ENCODE measurements around the gene RPL34.

DNA sequence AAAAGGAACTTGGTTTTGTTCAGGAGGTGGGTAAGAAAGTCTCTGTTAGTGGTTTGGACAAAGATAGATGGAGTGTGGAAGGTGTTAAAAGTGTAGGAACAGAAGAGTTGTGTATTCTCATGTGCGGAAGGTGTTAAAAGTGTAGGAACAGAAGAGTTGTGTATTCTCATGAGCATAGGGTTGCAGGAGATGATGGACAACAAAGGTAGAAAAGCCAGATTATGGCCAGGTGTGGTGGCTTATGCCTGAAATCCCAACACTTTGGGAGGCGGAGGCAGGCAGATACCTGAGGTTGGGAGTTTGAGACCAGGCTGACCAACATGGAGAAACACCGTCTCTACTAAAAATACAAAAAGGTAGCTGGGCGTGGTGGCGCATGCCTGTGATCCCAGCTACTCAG lies 2.5 kb downstream of the RPL34 start:
- TF ChIP-seq, protein P1, sequence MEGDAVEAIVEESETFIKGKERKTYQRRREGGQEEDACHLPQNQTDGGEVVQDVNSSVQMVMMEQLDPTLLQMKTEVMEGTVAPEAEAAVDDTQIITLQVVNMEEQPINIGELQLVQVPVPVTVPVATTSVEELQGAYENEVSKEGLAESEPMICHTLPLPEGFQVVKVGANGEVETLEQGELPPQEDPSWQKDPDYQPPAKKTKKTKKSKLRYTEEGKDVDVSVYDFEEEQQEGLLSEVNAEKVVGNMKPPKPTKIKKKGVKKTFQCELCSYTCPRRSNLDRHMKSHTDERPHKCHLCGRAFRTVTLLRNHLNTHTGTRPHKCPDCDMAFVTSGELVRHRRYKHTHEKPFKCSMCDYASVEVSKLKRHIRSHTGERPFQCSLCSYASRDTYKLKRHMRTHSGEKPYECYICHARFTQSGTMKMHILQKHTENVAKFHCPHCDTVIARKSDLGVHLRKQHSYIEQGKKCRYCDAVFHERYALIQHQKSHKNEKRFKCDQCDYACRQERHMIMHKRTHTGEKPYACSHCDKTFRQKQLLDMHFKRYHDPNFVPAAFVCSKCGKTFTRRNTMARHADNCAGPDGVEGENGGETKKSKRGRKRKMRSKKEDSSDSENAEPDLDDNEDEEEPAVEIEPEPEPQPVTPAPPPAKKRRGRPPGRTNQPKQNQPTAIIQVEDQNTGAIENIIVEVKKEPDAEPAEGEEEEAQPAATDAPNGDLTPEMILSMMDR (tag by site-specific recombination; IDR thresholded peaks at IDR 0.05) = no peak
- no peak for TF ChIP-seq HOXC10 (CRISPR knock-in tag; IDR thresholded peaks at IDR 0.05)
- TF ChIP-seq REPIN1 (tag by site-specific recombination; IDR thresholded peaks at IDR 0.05; ENCODE audit: low read depth) = no peak
- TF ChIP-seq ZNF114 (tag by site-specific recombination; IDR thresholded peaks at IDR 0.05) = no peak
- no peak for TF ChIP-seq BCL6B (tag by site-specific recombination; IDR thresholded peaks at IDR 0.05)
- TF ChIP-seq YY1 (tag by site-specific recombination; IDR thresholded peaks at IDR 0.05) = no peak
- TF ChIP-seq ZNF704 (tag by site-specific recombination; IDR thresholded peaks at IDR 0.05) = no peak
- no peak for TF ChIP-seq ZNF2 (tag by site-specific recombination; IDR thresholded peaks at IDR 0.05)
- no peak for TF ChIP-seq PRDM10 (tag by site-specific recombination; IDR thresholded peaks at IDR 0.05)
- TF ChIP-seq ZBTB21 (tag by site-specific recombination; IDR thresholded peaks at IDR 0.05) = no peak
- TF ChIP-seq ZFP3 (tag by site-specific recombination; IDR thresholded peaks at IDR 0.05; ENCODE audit: low read depth) = no peak
- no peak for TF ChIP-seq ZNF510 (tag by site-specific recombination; IDR thresholded peaks at IDR 0.05; ENCODE audit: insufficient replicate concordance)
- no peak for TF ChIP-seq SP2 (tag by site-specific recombination; IDR thresholded peaks at IDR 0.05)

Data from HEK293 (cell line).